Liver (tissue), 9 donors: Measurements from ENCODE around the gene SNRPA. TPM values are rescaled to one million over a fixed set of nuclear protein-coding genes. Genes with fewer than 3 reads are reported as not detected.

Source experiments
- DNase-seq: peaks from one replicate; pipeline ENCODE4 v3.0.0-alpha.2; 2017; ENCODE audit warnings: low spot score
- H3K27ac ChIP-seq, 2 donors: one replicate each; pipeline ENCODE4 v1.7.0; 2013; ENCODE audit warnings: inconsistent platforms in 2 of 2, low read length in 2 of 2, control low read depth in 1 of 2, low read depth in 1 of 2, mild to moderate bottlenecking in 1 of 2
- H3K27me3 ChIP-seq, 4 donors: one replicate each; pipeline versions ENCODE4 v1.6.1 to v1.7.0; 2013; ENCODE audit warnings: low read length in 3 of 4, inconsistent platforms in 1 of 4, mild to moderate bottlenecking in 1 of 4, moderate library complexity in 1 of 4; ENCODE audit not compliant: control insufficient read depth in 4 of 4, insufficient read depth in 4 of 4
- H3K36me3 ChIP-seq, 4 donors: one replicate each; pipeline versions ENCODE4 v1.6.1 to v1.7.0; 2013; ENCODE audit warnings: low read length in 3 of 4, mild to moderate bottlenecking in 3 of 4, low read depth in 1 of 4, moderate library complexity in 1 of 4; ENCODE audit not compliant: control insufficient read depth in 4 of 4, insufficient read depth in 3 of 4
- H3K4me1 ChIP-seq, 4 donors: one replicate each; pipeline versions ENCODE4 v1.6.1 to v1.7.0; 2013; ENCODE audit warnings: low read length in 3 of 4, mild to moderate bottlenecking in 3 of 4, moderate library complexity in 1 of 4; ENCODE audit not compliant: control insufficient read depth in 4 of 4, insufficient read depth in 4 of 4
- H3K4me3 ChIP-seq, 3 donors: one replicate each; pipeline versions ENCODE4 v1.6.1 to v1.7.0; 2013; ENCODE audit warnings: low read length in 3 of 3, control low read depth in 1 of 3, low read depth in 1 of 3, mild to moderate bottlenecking in 1 of 3
- H3K9ac ChIP-seq, 2 donors: one replicate each; pipeline ENCODE4 v1.7.0; 2013; ENCODE audit warnings: low read length in 2 of 2, mild to moderate bottlenecking in 2 of 2, moderate library complexity in 2 of 2, control low read depth in 1 of 2, low read depth in 1 of 2
- H3K9me3 ChIP-seq, 4 donors: one replicate each; pipeline versions ENCODE4 v1.6.1 to v1.7.0; 2013; ENCODE audit warnings: low read length in 3 of 4; ENCODE audit not compliant: control insufficient read depth in 4 of 4
- EGR1 ChIP-seq, 2 donors: IDR thresholded peaks; 2 replicates each; pipeline ENCODE4 v1.6.1; 2016 to 2018; ENCODE audit warnings: antibody characterized with exemption in 2 of 2, low read depth in 2 of 2
- FOXA1 ChIP-seq: IDR thresholded peaks from 2 replicates; pipeline ENCODE4 v1.6.1; 2016; ENCODE audit warnings: antibody characterized with exemption
- FOXA2 ChIP-seq: IDR thresholded peaks from 2 replicates; pipeline ENCODE4 v1.6.1; 2016; ENCODE audit warnings: antibody characterized with exemption
- GABPA ChIP-seq, 2 donors: IDR thresholded peaks in 1 of 2; conservative IDR thresholded peaks in 1 of 2; 2 replicates each; pipeline ENCODE4 v1.6.1; 2016; ENCODE audit warnings: antibody characterized with exemption in 2 of 2, mild to moderate bottlenecking in 1 of 2, moderate library complexity in 1 of 2
- HNF4G ChIP-seq: IDR thresholded peaks from 2 replicates; pipeline ENCODE4 v1.6.1; 2016; ENCODE audit warnings: antibody characterized with exemption
- JUND ChIP-seq, 2 donors: IDR thresholded peaks; 2 replicates each; pipeline ENCODE4 v1.6.1; 2016; ENCODE audit warnings: antibody characterized with exemption in 2 of 2
- NR2F2 ChIP-seq: IDR thresholded peaks from 2 replicates; pipeline ENCODE4 v1.6.1; 2016; ENCODE audit warnings: antibody characterized with exemption
- RXRA ChIP-seq, 2 donors: IDR thresholded peaks; 2 replicates each; pipeline ENCODE4 v1.6.1; 2017 to 2018; ENCODE audit warnings: antibody characterized with exemption in 2 of 2, mild to moderate bottlenecking in 1 of 2
- SP1 ChIP-seq: IDR thresholded peaks from 2 replicates; pipeline ENCODE4 v1.6.1; 2018; ENCODE audit warnings: antibody characterized with exemption, mild to moderate bottlenecking
- TAF1 ChIP-seq: conservative IDR thresholded peaks from 2 replicates; pipeline ENCODE4 v1.6.1; 2016; ENCODE audit warnings: antibody characterized with exemption, mild to moderate bottlenecking
- WGBS: extraction: QIAGEN DNeasy Blood & Tissue Kit; methylation state at CpG from one replicate; pipeline ENCODE4 v1.1.7; 2013; 5-methylcytosine and 5-hydroxymethylcytosine counted together
- polyA plus RNA-seq, 2 donors: library from polyadenylated mRNA; stranded (reverse) in 1 of 2; unstranded in 1 of 2; fragments of 200-250 nt in 1 of 2; fragments of >200 nt in 1 of 2; fragmentation: Nextera tagmentation in 1 of 2; extraction: Ambion mirVana in 1 of 2; gene quantifications; one replicate each; pipeline versions ENCODE4 v1.2.1 to v1.2.3, GENCODE V29; 2013 to 2015
- total RNA-seq, 2 donors: library from RNA; depleted of rRNA; stranded (reverse); fragments of >200 nt; gene quantifications; one replicate each; pipeline ENCODE4 v1.2.3, GENCODE V29; 2014
- TF ChIP-seq, protein P1 (sequence below): fragments of 150-350 bp; IDR thresholded peaks from 2 replicates; pipeline ENCODE4 v1.5.1; 2017; ENCODE audit warnings: improper control_type of control experiment, low read depth, low read length; ENCODE audit not compliant: missing input control
- TF ChIP-seq, protein P2 (sequence below): IDR thresholded peaks from 2 replicates; pipeline ENCODE4 v1.6.1; 2016; ENCODE audit warnings: antibody characterized with exemption, mild to moderate bottlenecking
- TF ChIP-seq, protein P3 (sequence below): IDR thresholded peaks from 2 replicates; pipeline ENCODE4 v1.6.1; 2016; ENCODE audit warnings: antibody characterized with exemption
- TF ChIP-seq, protein P4 (sequence below): IDR thresholded peaks from 2 replicates; pipeline ENCODE4 v1.6.1; 2016; ENCODE audit warnings: antibody characterized with exemption
- TF ChIP-seq, protein P5 (sequence below): IDR thresholded peaks from 2 replicates; pipeline ENCODE4 v1.6.1; 2016; ENCODE audit warnings: antibody characterized with exemption
- donor health status: healthy.
- donor health status: healthy.
- donor health status: healthy.
- donor health status: healthy.
- donor health status: healthy.

The SNRPA gene
- total and polyA plus RNA-seq, 4 donors: 11.8 to 27.1 (median 17.0) TPM

DNA sequence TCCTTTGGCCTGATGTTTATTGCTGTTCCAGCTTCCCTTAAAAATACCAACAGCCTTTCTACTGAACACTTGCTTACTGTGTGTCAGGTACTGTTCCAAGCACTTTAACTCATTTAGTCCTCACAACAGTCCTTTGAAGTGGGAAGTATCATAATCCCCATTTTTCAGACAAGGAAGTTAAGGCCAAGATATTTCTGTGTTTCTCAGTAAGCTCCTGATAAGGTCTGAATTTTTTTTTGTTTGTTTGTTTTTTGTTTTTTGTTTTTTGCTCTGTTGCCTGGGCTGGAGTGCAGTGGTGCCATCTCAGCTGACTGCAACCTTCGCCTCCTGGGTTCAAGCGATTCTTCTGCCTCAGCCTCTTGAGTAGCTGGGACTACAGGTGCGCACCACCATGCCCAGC lies 7.5 kb downstream of the SNRPA start:
- H3K4me3 ChIP-seq: no peak overlapping the region
- no peak overlapping the region for H3K9ac ChIP-seq
- TF ChIP-seq EGR1 (IDR thresholded peaks at IDR 0.05; ENCODE audit: low read depth in 2 of 2): no peak
- no peak for TF ChIP-seq FOXA2
- no peak for TF ChIP-seq GABPA (IDR thresholded peaks at IDR 0.05 in 1 of 2, conservative IDR thresholded peaks at IDR 0.05 in 1 of 2)
- no peak for TF ChIP-seq HNF4G
- no peak for TF ChIP-seq NR2F2
- no peak for TF ChIP-seq TAF1
- TF ChIP-seq, protein P1, sequence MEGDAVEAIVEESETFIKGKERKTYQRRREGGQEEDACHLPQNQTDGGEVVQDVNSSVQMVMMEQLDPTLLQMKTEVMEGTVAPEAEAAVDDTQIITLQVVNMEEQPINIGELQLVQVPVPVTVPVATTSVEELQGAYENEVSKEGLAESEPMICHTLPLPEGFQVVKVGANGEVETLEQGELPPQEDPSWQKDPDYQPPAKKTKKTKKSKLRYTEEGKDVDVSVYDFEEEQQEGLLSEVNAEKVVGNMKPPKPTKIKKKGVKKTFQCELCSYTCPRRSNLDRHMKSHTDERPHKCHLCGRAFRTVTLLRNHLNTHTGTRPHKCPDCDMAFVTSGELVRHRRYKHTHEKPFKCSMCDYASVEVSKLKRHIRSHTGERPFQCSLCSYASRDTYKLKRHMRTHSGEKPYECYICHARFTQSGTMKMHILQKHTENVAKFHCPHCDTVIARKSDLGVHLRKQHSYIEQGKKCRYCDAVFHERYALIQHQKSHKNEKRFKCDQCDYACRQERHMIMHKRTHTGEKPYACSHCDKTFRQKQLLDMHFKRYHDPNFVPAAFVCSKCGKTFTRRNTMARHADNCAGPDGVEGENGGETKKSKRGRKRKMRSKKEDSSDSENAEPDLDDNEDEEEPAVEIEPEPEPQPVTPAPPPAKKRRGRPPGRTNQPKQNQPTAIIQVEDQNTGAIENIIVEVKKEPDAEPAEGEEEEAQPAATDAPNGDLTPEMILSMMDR: no peak
- no peak for TF ChIP-seq SP1
- TF ChIP-seq, protein P2, sequence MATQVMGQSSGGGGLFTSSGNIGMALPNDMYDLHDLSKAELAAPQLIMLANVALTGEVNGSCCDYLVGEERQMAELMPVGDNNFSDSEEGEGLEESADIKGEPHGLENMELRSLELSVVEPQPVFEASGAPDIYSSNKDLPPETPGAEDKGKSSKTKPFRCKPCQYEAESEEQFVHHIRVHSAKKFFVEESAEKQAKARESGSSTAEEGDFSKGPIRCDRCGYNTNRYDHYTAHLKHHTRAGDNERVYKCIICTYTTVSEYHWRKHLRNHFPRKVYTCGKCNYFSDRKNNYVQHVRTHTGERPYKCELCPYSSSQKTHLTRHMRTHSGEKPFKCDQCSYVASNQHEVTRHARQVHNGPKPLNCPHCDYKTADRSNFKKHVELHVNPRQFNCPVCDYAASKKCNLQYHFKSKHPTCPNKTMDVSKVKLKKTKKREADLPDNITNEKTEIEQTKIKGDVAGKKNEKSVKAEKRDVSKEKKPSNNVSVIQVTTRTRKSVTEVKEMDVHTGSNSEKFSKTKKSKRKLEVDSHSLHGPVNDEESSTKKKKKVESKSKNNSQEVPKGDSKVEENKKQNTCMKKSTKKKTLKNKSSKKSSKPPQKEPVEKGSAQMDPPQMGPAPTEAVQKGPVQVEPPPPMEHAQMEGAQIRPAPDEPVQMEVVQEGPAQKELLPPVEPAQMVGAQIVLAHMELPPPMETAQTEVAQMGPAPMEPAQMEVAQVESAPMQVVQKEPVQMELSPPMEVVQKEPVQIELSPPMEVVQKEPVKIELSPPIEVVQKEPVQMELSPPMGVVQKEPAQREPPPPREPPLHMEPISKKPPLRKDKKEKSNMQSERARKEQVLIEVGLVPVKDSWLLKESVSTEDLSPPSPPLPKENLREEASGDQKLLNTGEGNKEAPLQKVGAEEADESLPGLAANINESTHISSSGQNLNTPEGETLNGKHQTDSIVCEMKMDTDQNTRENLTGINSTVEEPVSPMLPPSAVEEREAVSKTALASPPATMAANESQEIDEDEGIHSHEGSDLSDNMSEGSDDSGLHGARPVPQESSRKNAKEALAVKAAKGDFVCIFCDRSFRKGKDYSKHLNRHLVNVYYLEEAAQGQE: no peak
- TF ChIP-seq, protein P3, sequence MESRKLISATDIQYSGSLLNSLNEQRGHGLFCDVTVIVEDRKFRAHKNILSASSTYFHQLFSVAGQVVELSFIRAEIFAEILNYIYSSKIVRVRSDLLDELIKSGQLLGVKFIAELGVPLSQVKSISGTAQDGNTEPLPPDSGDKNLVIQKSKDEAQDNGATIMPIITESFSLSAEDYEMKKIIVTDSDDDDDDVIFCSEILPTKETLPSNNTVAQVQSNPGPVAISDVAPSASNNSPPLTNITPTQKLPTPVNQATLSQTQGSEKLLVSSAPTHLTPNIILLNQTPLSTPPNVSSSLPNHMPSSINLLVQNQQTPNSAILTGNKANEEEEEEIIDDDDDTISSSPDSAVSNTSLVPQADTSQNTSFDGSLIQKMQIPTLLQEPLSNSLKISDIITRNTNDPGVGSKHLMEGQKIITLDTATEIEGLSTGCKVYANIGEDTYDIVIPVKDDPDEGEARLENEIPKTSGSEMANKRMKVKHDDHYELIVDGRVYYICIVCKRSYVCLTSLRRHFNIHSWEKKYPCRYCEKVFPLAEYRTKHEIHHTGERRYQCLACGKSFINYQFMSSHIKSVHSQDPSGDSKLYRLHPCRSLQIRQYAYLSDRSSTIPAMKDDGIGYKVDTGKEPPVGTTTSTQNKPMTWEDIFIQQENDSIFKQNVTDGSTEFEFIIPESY: no peak
- TF ChIP-seq, protein P4, sequence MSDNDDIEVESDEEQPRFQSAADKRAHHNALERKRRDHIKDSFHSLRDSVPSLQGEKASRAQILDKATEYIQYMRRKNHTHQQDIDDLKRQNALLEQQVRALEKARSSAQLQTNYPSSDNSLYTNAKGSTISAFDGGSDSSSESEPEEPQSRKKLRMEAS: no peak
- TF ChIP-seq RXRA (IDR thresholded peaks at IDR 0.05): no peak
- no peak for TF ChIP-seq FOXA1
- no peak for TF ChIP-seq JUND (IDR thresholded peaks at IDR 0.05)
- H3K4me1 ChIP-seq: peaks cover 3 to 26% (median 18%) of the 10 kb centered on the region in 4 donors
- no peaks in the 10 kb centered on the region for H3K27me3 ChIP-seq
- H3K36me3 ChIP-seq: peaks cover 29 to 63% (median 47%) of the 10 kb centered on the region in 4 donors
- WGBS: 98% methylated on average over 3 of the region's 3 CpGs
- no peak overlapping the region for H3K27ac ChIP-seq
- H3K9me3 ChIP-seq: no peaks in the 10 kb centered on the region
- no peak for DNase-seq

DNA sequence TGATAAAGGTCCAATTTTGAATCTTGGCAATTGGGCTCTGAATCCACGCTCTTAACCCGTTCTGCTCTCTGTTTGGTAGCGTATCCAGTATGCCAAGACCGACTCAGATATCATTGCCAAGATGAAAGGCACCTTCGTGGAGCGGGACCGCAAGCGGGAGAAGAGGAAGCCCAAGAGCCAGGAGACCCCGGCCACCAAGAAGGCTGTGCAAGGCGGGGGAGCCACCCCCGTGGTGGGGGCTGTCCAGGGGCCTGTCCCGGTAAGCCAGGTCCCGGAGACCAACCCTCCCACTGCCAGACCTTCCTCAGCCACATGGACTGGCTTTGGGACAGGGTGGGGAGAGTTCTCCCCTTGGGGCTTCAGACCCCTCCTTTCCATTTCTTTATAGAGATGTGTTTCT lies 8.3 kb downstream of the SNRPA start:
- Histone ChIP-seq H3K27ac (no peak overlapping the region), H3K27me3 (no peaks in the 10 kb centered on the region)

More for the DNA sequence above, 8.3 kb downstream of the SNRPA start:
- Histone ChIP-seq H3K4me3 (no peak overlapping the region), H3K9me3 (no peaks in the 10 kb centered on the region), H3K36me3 (peaks cover 34 to 71% (median 55%) of the 10 kb centered on the region in 4 donors), H3K9ac (no peak overlapping the region), H3K4me1 (peaks cover 3 to 22% (median 15%) of the 10 kb centered on the region in 4 donors)
- TF ChIP-seq, protein P5, sequence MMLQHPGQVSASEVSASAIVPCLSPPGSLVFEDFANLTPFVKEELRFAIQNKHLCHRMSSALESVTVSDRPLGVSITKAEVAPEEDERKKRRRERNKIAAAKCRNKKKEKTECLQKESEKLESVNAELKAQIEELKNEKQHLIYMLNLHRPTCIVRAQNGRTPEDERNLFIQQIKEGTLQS: no peak
- DNase-seq: no peak
- WGBS: 97% methylated on average over 13 of the region's 13 CpGs
